WTC11 (cell line): ENCODE data around the gene CNOT6L. TPM values are rescaled to one million over a fixed set of nuclear protein-coding genes. Genes with fewer than 3 reads are reported as not detected.

Experiments
- ATAC-seq: fragments of 200-7000 bp; cut with Tn5 transposase; 2 replicates; pipeline ENCODE4 v1.10.0; 2021; ENCODE audit warnings: mild to moderate bottlenecking, moderate library complexity
- CTCF ChIA-PET: fragments of 300-600 bp; sonication (Branson Sonifier 250); formaldehyde crosslinking; loops from one replicate; lab custom pipeline; 2021; ENCODE audit warnings: antibody characterized with exemption; lab: Charles Lee
- POLR2A ChIA-PET: fragments of 350-600 bp; sonication (Branson Sonifier 250); formaldehyde crosslinking; loops from one replicate; lab custom pipeline; 2021; ENCODE audit warnings: antibody characterized with exemption; lab: Charles Lee
- DNase-seq: peaks from one replicate; pipeline ENCODE4 v3.0.0; 2021; ENCODE audit warnings: low spot score
- H3K27ac Mint-ChIP-seq: 2 replicates; pipeline ENCODE4 v1.8.0; 2021; ENCODE audit warnings: mixed read lengths
- H3K27me3 Mint-ChIP-seq: 2 replicates; pipeline ENCODE4 v1.8.0; 2021; ENCODE audit warnings: low read depth, mild to moderate bottlenecking, moderate library complexity, mixed read lengths
- H3K36me3 Mint-ChIP-seq: 2 replicates; pipeline ENCODE4 v1.8.0; 2021; ENCODE audit warnings: mixed read lengths
- H3K4me1 Mint-ChIP-seq: 2 replicates; pipeline ENCODE4 v1.8.0; 2022; ENCODE audit warnings: mixed read lengths
- H3K4me3 Mint-ChIP-seq: 2 replicates; pipeline ENCODE4 v1.8.0; 2021; ENCODE audit warnings: mild to moderate bottlenecking, moderate library complexity, mixed read lengths
- H3K9me3 Mint-ChIP-seq: 2 replicates; pipeline ENCODE4 v1.8.0; 2021; ENCODE audit warnings: mixed read lengths
- AFF4 ChIP-seq: sonication (generic); formaldehyde crosslinking; IDR thresholded peaks from 2 replicates; pipeline ENCODE4 v1.8.1; 2023; ENCODE audit warnings: mild to moderate bottlenecking, missing genetic modification reagents, borderline replicate concordance
- CREB1 ChIP-seq: sonication (generic); formaldehyde crosslinking; IDR thresholded peaks from 2 replicates; pipeline ENCODE4 v1.8.0; 2023; ENCODE audit warnings: mild to moderate bottlenecking, missing genetic modification reagents
- E2F4 ChIP-seq: sonication (generic); formaldehyde crosslinking; IDR thresholded peaks from 2 replicates; pipeline ENCODE4 v1.8.1; 2022; ENCODE audit warnings: low read depth, mild to moderate bottlenecking, moderate library complexity, missing genetic modification reagents, borderline replicate concordance
- ESRRA ChIP-seq: sonication (generic); formaldehyde crosslinking; IDR thresholded peaks from 2 replicates; pipeline ENCODE4 v1.8.1; 2022; ENCODE audit warnings: mild to moderate bottlenecking, missing genetic modification reagents, borderline replicate concordance
- FOXP4 ChIP-seq: sonication (generic); formaldehyde crosslinking; IDR thresholded peaks from 2 replicates; pipeline ENCODE4 v1.8.0; 2022; ENCODE audit warnings: mild to moderate bottlenecking, missing genetic modification reagents
- GABPB1 ChIP-seq: sonication (generic); formaldehyde crosslinking; IDR thresholded peaks from 2 replicates; pipeline ENCODE4 v1.8.1; 2023; ENCODE audit warnings: mild to moderate bottlenecking, missing genetic modification reagents
- NFYB ChIP-seq: sonication (generic); formaldehyde crosslinking; conservative IDR thresholded peaks from 2 replicates; pipeline ENCODE4 v1.8.0; 2022; ENCODE audit warnings: low read depth, missing genetic modification reagents
- NR1H2 ChIP-seq: sonication (generic); formaldehyde crosslinking; IDR thresholded peaks from 2 replicates; pipeline ENCODE4 v1.9.0; 2021; ENCODE audit warnings: mild to moderate bottlenecking, moderate library complexity, missing genetic modification reagents
- OVOL2 ChIP-seq: fragments of 250-450 bp; sonication (Bioruptor Pico); IDR thresholded peaks from 2 replicates; pipeline ENCODE4 v1.9.0; 2021; ENCODE audit warnings: mild to moderate bottlenecking, borderline replicate concordance
- PRDM15 ChIP-seq: sonication (generic); formaldehyde crosslinking; IDR thresholded peaks from 2 replicates; pipeline ENCODE4 v1.8.0; 2022; ENCODE audit warnings: missing genetic modification reagents
- SMAD4 ChIP-seq: sonication (generic); formaldehyde crosslinking; IDR thresholded peaks from 2 replicates; pipeline ENCODE4 v1.8.0; 2022; ENCODE audit warnings: mild to moderate bottlenecking, missing genetic modification reagents
- TEAD4 ChIP-seq: sonication (generic); formaldehyde crosslinking; IDR thresholded peaks from 2 replicates; pipeline ENCODE4 v1.8.0; 2022; ENCODE audit warnings: mild to moderate bottlenecking, missing genetic modification reagents
- ZNF281 ChIP-seq: sonication (generic); formaldehyde crosslinking; IDR thresholded peaks from 2 replicates; pipeline ENCODE4 v1.8.0; 2023; ENCODE audit warnings: mild to moderate bottlenecking, missing genetic modification reagents
- ZNF396 ChIP-seq: fragments of 250-450 bp; sonication (Bioruptor Pico); IDR thresholded peaks from 2 replicates; pipeline ENCODE4 v1.8.0; 2021; ENCODE audit warnings: mild to moderate bottlenecking, moderate library complexity, borderline replicate concordance
- ZNF416 ChIP-seq: fragments of 250-450 bp; sonication (Bioruptor Pico); IDR thresholded peaks from 2 replicates; pipeline ENCODE4 v1.9.0; 2021; ENCODE audit warnings: mild to moderate bottlenecking, inconsistent platforms
- ZSCAN18 ChIP-seq: fragments of 250-450 bp; sonication (Bioruptor Pico); IDR thresholded peaks from 2 replicates; pipeline ENCODE4 v2.1.2; 2022; ENCODE audit warnings: mild to moderate bottlenecking, moderate library complexity
- total RNA-seq: library from RNA; stranded (reverse); gene quantifications from 3 replicates; pipeline ENCODE4 v1.2.3, GENCODE V29; 2021

The CNOT6L gene
- total RNA-seq, 1 experiment from 2014 or later, result 21.6 TPM

GRCh38 chr4:77771566-77771965 is 47.6 kb downstream of the CNOT6L start:
- ChIA-PET POLR2A (no interaction called here), CTCF (no interaction called here)
- no peak for TF ChIP-seq NFYB
- TF ChIP-seq CREB1 (CRISPR knock-in tag), result no peak
- no peak for TF ChIP-seq SMAD4 (CRISPR knock-in tag)
- no peak for TF ChIP-seq OVOL2 (CRISPR knock-in tag)
- TF ChIP-seq PRDM15 (CRISPR knock-in tag), result no peak
- no peak for TF ChIP-seq NR1H2 (CRISPR knock-in tag)
- TF ChIP-seq ESRRA (CRISPR knock-in tag), result no peak
- TF ChIP-seq GABPB1 (CRISPR knock-in tag), result no peak
- TF ChIP-seq ZNF281 (CRISPR knock-in tag), result no peak
- TF ChIP-seq ZNF416, result no peak
- no peak for TF ChIP-seq AFF4 (CRISPR knock-in tag)
- TF ChIP-seq TEAD4 (CRISPR knock-in tag), result no peak
- TF ChIP-seq E2F4 (CRISPR knock-in tag), result no peak
- no peak for TF ChIP-seq ZSCAN18 (CRISPR knock-in tag)
- TF ChIP-seq ZNF396 (CRISPR knock-in tag), result no peak
- no peak for TF ChIP-seq FOXP4 (CRISPR knock-in tag)
- peaks cover 32% of the 10 kb centered on the region for H3K4me1 Mint-ChIP-seq
- ATAC-seq (no peak), DNase-seq (no peak)
- H3K9me3 Mint-ChIP-seq, result no peaks in the 10 kb centered on the region
- H3K4me3 Mint-ChIP-seq, result no peak overlapping the region
- H3K36me3 Mint-ChIP-seq, result no peaks in the 10 kb centered on the region
- no peaks in the 10 kb centered on the region for H3K27me3 Mint-ChIP-seq
- H3K27ac Mint-ChIP-seq, result no peak overlapping the region
